ENCODE results near the gene CHRM4.

DNA sequence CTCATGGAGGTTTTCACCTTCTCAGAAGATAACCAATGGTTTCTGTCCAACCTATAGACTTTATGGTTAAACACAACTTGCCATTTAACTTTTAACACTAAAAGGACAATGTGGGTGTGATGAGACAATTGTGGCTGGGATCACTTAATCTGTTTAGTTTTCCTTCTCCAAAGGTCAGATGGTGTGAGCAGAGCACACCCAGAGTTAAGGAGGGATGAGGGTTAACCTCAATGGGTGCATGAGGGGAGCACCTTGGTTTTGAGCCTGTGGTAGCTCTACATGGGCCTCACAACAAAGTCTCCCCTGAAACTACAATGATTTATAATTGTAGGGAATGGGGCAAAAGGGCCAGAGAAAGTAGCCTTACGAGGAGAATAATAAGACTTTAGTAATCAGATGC, 28.9 kb upstream of the CHRM4 start:
- TF ChIP-seq POLR2A (IDR thresholded peaks at IDR 0.05; ENCODE audit: low read depth, low read length), result no peak
- no peak for TF ChIP-seq TAF1 (IDR thresholded peaks at IDR 0.05; ENCODE audit: borderline replicate concordance, low read depth, low read length)

Measured in GM12892 (cell line).